Measurements from ENCODE around the gene TF.

TF gene

GRCh38 chr3:133832802-133833144 lies 86.6 kb downstream of the TF start:
- H3K36me3 ChIP-seq (replicated peaks; ENCODE audit: insufficient read depth, low read length) = no peaks in the 10 kb centered on the region
- TF ChIP-seq EZH2phosphoT487 (IDR thresholded peaks at IDR 0.05; ENCODE audit: low read length) (no peak), EZH2 (optimal IDR thresholded peaks at IDR 0.05; ENCODE audit: low read depth, low read length) (no peak), CTCF (IDR thresholded peaks at IDR 0.05; ENCODE audit: low read length) (no peak)
- H3K4me2 ChIP-seq (ENCODE audit: low read depth, low read length) = no peak overlapping the region
- H3K27ac ChIP-seq (ENCODE audit: low read length) = no peak overlapping the region
- H3K79me2 ChIP-seq (ENCODE audit: low read length) = no peaks in the 10 kb centered on the region
- DNase-seq = no peak
- H3K4me1 ChIP-seq (ENCODE audit: low read length) = no peaks in the 10 kb centered on the region
- H2AFZ ChIP-seq (ENCODE audit: low read length) = no peak overlapping the region
- no peak overlapping the region for H3K9ac ChIP-seq (ENCODE audit: low read length)
- no peaks in the 10 kb centered on the region for H3K27me3 ChIP-seq (replicated peaks; ENCODE audit: insufficient read depth, low read length)
- no peaks in the 10 kb centered on the region for H4K20me1 ChIP-seq (ENCODE audit: insufficient read depth, low read length)
- no peak overlapping the region for H3K4me3 ChIP-seq (ENCODE audit: low read length)
- H3F3A ChIP-seq (ENCODE audit: insufficient read depth, low read length) = no peaks in the 10 kb centered on the region
- H3K9me2 ChIP-seq (replicated peaks; ENCODE audit: insufficient read depth, low read length) = no peaks in the 10 kb centered on the region
- H3K9me3 ChIP-seq (replicated peaks; ENCODE audit: insufficient read depth, low read length) = no peaks in the 10 kb centered on the region

GRCh38 chr3:133833267-133833666 lies 87.1 kb downstream of the TF start:
- Histone ChIP-seq H2AFZ (ENCODE audit: low read length) (no peak overlapping the region), H3K4me2 (ENCODE audit: low read depth, low read length) (no peak overlapping the region), H3K9me3 (replicated peaks; ENCODE audit: insufficient read depth, low read length) (no peaks in the 10 kb centered on the region), H3K4me3 (ENCODE audit: low read length) (no peak overlapping the region), H4K20me1 (ENCODE audit: insufficient read depth, low read length) (no peaks in the 10 kb centered on the region), H3K9ac (ENCODE audit: low read length) (no peak overlapping the region), H3K4me1 (ENCODE audit: low read length) (no peaks in the 10 kb centered on the region), H3K27me3 (replicated peaks; ENCODE audit: insufficient read depth, low read length) (no peaks in the 10 kb centered on the region), H3K27ac (ENCODE audit: low read length) (no peak overlapping the region), H3K36me3 (replicated peaks; ENCODE audit: insufficient read depth, low read length) (no peaks in the 10 kb centered on the region), H3F3A (ENCODE audit: insufficient read depth, low read length) (no peaks in the 10 kb centered on the region), H3K79me2 (ENCODE audit: low read length) (no peaks in the 10 kb centered on the region), H3K9me2 (replicated peaks; ENCODE audit: insufficient read depth, low read length) (no peaks in the 10 kb centered on the region)
- no peak for DNase-seq
- TF ChIP-seq EZH2 (optimal IDR thresholded peaks at IDR 0.05; ENCODE audit: low read depth, low read length) (no peak), EZH2phosphoT487 (IDR thresholded peaks at IDR 0.05; ENCODE audit: low read length) (no peak), CTCF (IDR thresholded peaks at IDR 0.05; ENCODE audit: low read length) (no peak)

GRCh38 chr3:133833880-133834620 lies 87.9 kb downstream of the TF start:
- Histone ChIP-seq H3K27me3 (replicated peaks; ENCODE audit: insufficient read depth, low read length) (no peaks in the 10 kb centered on the region), H4K20me1 (ENCODE audit: insufficient read depth, low read length) (no peaks in the 10 kb centered on the region), H3K79me2 (ENCODE audit: low read length) (no peaks in the 10 kb centered on the region), H3K4me1 (ENCODE audit: low read length) (no peaks in the 10 kb centered on the region), H3F3A (ENCODE audit: insufficient read depth, low read length) (no peaks in the 10 kb centered on the region), H3K9me2 (replicated peaks; ENCODE audit: insufficient read depth, low read length) (no peaks in the 10 kb centered on the region), H2AFZ (ENCODE audit: low read length) (no peak overlapping the region), H3K9me3 (replicated peaks; ENCODE audit: insufficient read depth, low read length) (no peaks in the 10 kb centered on the region), H3K4me2 (ENCODE audit: low read depth, low read length) (no peak overlapping the region), H3K36me3 (replicated peaks; ENCODE audit: insufficient read depth, low read length) (no peaks in the 10 kb centered on the region), H3K4me3 (ENCODE audit: low read length) (no peak overlapping the region), H3K9ac (ENCODE audit: low read length) (no peak overlapping the region), H3K27ac (ENCODE audit: low read length) (no peak overlapping the region)
- no peak for DNase-seq
- TF ChIP-seq CTCF (IDR thresholded peaks at IDR 0.05; ENCODE audit: low read length) (no peak), EZH2phosphoT487 (IDR thresholded peaks at IDR 0.05; ENCODE audit: low read length) (no peak), EZH2 (optimal IDR thresholded peaks at IDR 0.05; ENCODE audit: low read depth, low read length) (no peak)
